ENCODE data around the gene RECK.
"Not testable (repeated sequence)": the region's sequence is repeated elsewhere in the genome, so short reads cannot be mapped to it uniquely, and the experiment has no call there.

Gene RECK

GRCh38 chr9:36036780-36037548 lies at the start of gene RECK:
RECK (plus strand) TSS chr9:36036913; CDS start chr9:36036999, 86 bp downstream.
- DNase-seq = peak; percentile 80

GRCh38 chr9:35990155-35990554 lies 46.6 kb upstream of the RECK start:
- no peak for DNase-seq

GRCh38 chr9:35993136-35993535 lies 43.6 kb upstream of the RECK start:
- not testable (repeated sequence) for DNase-seq

- DNase-seq = no peak
Observed at GRCh38 chr9:35993976-35994720, 42.6 kb upstream of the RECK start.

- DNase-seq = no peak
Observed at GRCh38 chr9:35994959-35995358, 41.8 kb upstream of the RECK start.

GRCh38 chr9:35996358-35996970 lies 40.2 kb upstream of the RECK start:
- no peak for DNase-seq

GRCh38 chr9:35997016-35997415 lies 39.7 kb upstream of the RECK start:
- not testable (repeated sequence) for DNase-seq

- DNase-seq = no peak
Observed at GRCh38 chr9:35998333-35998732, 38.4 kb upstream of the RECK start.

- DNase-seq = no peak
Observed at GRCh38 chr9:36005891-36006290, 30.8 kb upstream of the RECK start.

GRCh38 chr9:36006549-36007315 lies 30.0 kb upstream of the RECK start:
- no peak for DNase-seq

GRCh38 chr9:36007316-36007708 lies 29.4 kb upstream of the RECK start:
- no peak for DNase-seq

GRCh38 chr9:36007852-36008251 lies 28.9 kb upstream of the RECK start:
- DNase-seq = no peak

GRCh38 chr9:36008774-36009300 lies 27.9 kb upstream of the RECK start:
- peak; percentile 47 for DNase-seq

- no peak for DNase-seq
Observed at GRCh38 chr9:36011379-36011778, 25.3 kb upstream of the RECK start.

- no peak for DNase-seq
Observed at GRCh38 chr9:36017278-36017677, 19.4 kb upstream of the RECK start.

- DNase-seq = no peak
Observed at GRCh38 chr9:36018129-36018528, 18.6 kb upstream of the RECK start.

- no peak for DNase-seq
Observed at GRCh38 chr9:36018891-36019720, 17.6 kb upstream of the RECK start.

- no peak for DNase-seq
Observed at GRCh38 chr9:36021968-36022367, 14.7 kb upstream of the RECK start.

GRCh38 chr9:36023260-36024048 lies 13.3 kb upstream of the RECK start:
- DNase-seq = peak; percentile 44

- DNase-seq = no peak
Observed at GRCh38 chr9:36025746-36026145, 11.0 kb upstream of the RECK start.

GRCh38 chr9:36029202-36029601 lies 7.5 kb upstream of the RECK start:
- no peak for DNase-seq
